Stimulated activated effector memory CD8-positive, alpha-beta T cell treated with anti-CD3 and anti-CD28 coated beads, Interleukin-12 subunit alpha, Interleukin-12 subunit beta, amount 100 ng/mL, for 72 hours (primary cell): Measurements from ENCODE around the gene BABAM2.
A peak's percentile ranks its signal among the peaks of the same experiment; 100 is the strongest.
"Not testable (repeated sequence)": the region's sequence is repeated elsewhere in the genome, so short reads cannot be mapped to it uniquely, and the experiment has no call there.

Source experiments
- ATAC-seq: fragments of 150-1000 bp; cut with Tn5 transposase; 2 replicates; pipeline ENCODE4 v1.10.0; 2021
- DNase-seq, 2 donors: peaks; one replicate each; pipeline ENCODE4 v3.0.0; 2021 to 2022; ENCODE audit warnings: low spot score in 2 of 2
- H3K27ac Mint-ChIP-seq: one replicate; pipeline ENCODE4 v1.8.0; 2022; ENCODE audit warnings: mild to moderate bottlenecking, mixed read lengths
- H3K36me3 Mint-ChIP-seq: one replicate; pipeline ENCODE4 v1.8.0; 2022; ENCODE audit warnings: mild to moderate bottlenecking, mixed read lengths
- H3K4me1 Mint-ChIP-seq: one replicate; pipeline ENCODE4 v1.8.0; 2022; ENCODE audit warnings: mixed read lengths
- H3K4me3 Mint-ChIP-seq: one replicate; pipeline ENCODE4 v1.8.0; 2022; ENCODE audit warnings: mild to moderate bottlenecking, mixed read lengths
- H3K9me3 Mint-ChIP-seq: one replicate; pipeline ENCODE4 v1.8.0; 2022; ENCODE audit warnings: mixed read lengths

The BABAM2 gene

GRCh38 chr2:27866237-27866636, 24.3 kb upstream of the BABAM2 start:
- Mint-ChIP-seq H3K9me3 (no peaks in the 10 kb centered on the region), H3K4me3 (no peak overlapping the region), H3K4me1 (peaks cover 3% of the 10 kb centered on the region), H3K36me3 (peaks cover 7% of the 10 kb centered on the region), H3K27ac (no peak overlapping the region)
- ATAC-seq (no peak), DNase-seq (no peak)

GRCh38 chr2:27869763-27870162, 20.8 kb upstream of the BABAM2 start:
- no peak overlapping the region for H3K27ac Mint-ChIP-seq

GRCh38 chr2:27870724-27871123, 19.8 kb upstream of the BABAM2 start:
- no peak overlapping the region for H3K4me3 Mint-ChIP-seq
- H3K4me1 Mint-ChIP-seq, result no peaks in the 10 kb centered on the region
- peaks cover 7% of the 10 kb centered on the region for H3K36me3 Mint-ChIP-seq
- DNase-seq (no peak), ATAC-seq (no peak)
- H3K27ac Mint-ChIP-seq, result no peak overlapping the region
- H3K9me3 Mint-ChIP-seq, result peaks cover 2% of the 10 kb centered on the region

More at GRCh38 chr2:27869763-27870162, 20.8 kb upstream of the BABAM2 start:
- no peak overlapping the region for H3K4me3 Mint-ChIP-seq
- H3K9me3 Mint-ChIP-seq, result no peaks in the 10 kb centered on the region
- ATAC-seq (no peak), DNase-seq (no peak)
- H3K36me3 Mint-ChIP-seq, result peaks cover 7% of the 10 kb centered on the region
- no peaks in the 10 kb centered on the region for H3K4me1 Mint-ChIP-seq

GRCh38 chr2:27871802-27872201, 18.7 kb upstream of the BABAM2 start:
- ATAC-seq (no peak), DNase-seq (no peak)
- no peaks in the 10 kb centered on the region for H3K4me1 Mint-ChIP-seq
- no peak overlapping the region for H3K4me3 Mint-ChIP-seq
- H3K9me3 Mint-ChIP-seq, result peaks cover 4% of the 10 kb centered on the region
- H3K36me3 Mint-ChIP-seq, result peaks cover 7% of the 10 kb centered on the region
- no peak overlapping the region for H3K27ac Mint-ChIP-seq

- DNase-seq, result no peak
- Mint-ChIP-seq H3K4me3 (no peak overlapping the region), H3K36me3 (peaks cover 7% of the 10 kb centered on the region), H3K27ac (no peak overlapping the region), H3K9me3 (peaks cover 4% of the 10 kb centered on the region), H3K4me1 (no peaks in the 10 kb centered on the region)
- ATAC-seq, result no peak
These were observed 17.4 kb upstream of the BABAM2 start for GRCh38 chr2:27873091-27873490.

GRCh38 chr2:27875089-27875881, 15.2 kb upstream of the BABAM2 start:
- Mint-ChIP-seq H3K36me3 (peaks cover 2% of the 10 kb centered on the region), H3K9me3 (peaks cover 4% of the 10 kb centered on the region), H3K4me3 (no peak overlapping the region), H3K27ac (peak overlapping the region; percentile 26), H3K4me1 (no peaks in the 10 kb centered on the region)
- ATAC-seq, result no peak
- no peak for DNase-seq

GRCh38 chr2:27878825-27879224, 11.7 kb upstream of the BABAM2 start:
- DNase-seq (no peak), ATAC-seq (no peak)
- Mint-ChIP-seq H3K36me3 (no peaks in the 10 kb centered on the region), H3K4me1 (no peaks in the 10 kb centered on the region), H3K4me3 (no peak overlapping the region), H3K9me3 (peaks cover 7% of the 10 kb centered on the region), H3K27ac (no peak overlapping the region)

- H3K27ac Mint-ChIP-seq, H3K4me1 Mint-ChIP-seq, H3K36me3 Mint-ChIP-seq, DNase-seq, H3K4me3 Mint-ChIP-seq, H3K9me3 Mint-ChIP-seq, ATAC-seq: not testable (repeated sequence)
These were observed 8.5 kb upstream of the BABAM2 start for GRCh38 chr2:27881815-27882583.

- not testable (repeated sequence) for ATAC-seq, H3K36me3 Mint-ChIP-seq, H3K27ac Mint-ChIP-seq, H3K4me1 Mint-ChIP-seq, H3K4me3 Mint-ChIP-seq, H3K9me3 Mint-ChIP-seq, DNase-seq
These were observed 8.0 kb upstream of the BABAM2 start for GRCh38 chr2:27882584-27882922.

- Mint-ChIP-seq H3K4me1 (peaks cover 24% of the 10 kb centered on the region), H3K36me3 (peaks cover 8% of the 10 kb centered on the region), H3K9me3 (peaks cover 3% of the 10 kb centered on the region), H3K4me3 (no peak overlapping the region), H3K27ac (no peak overlapping the region)
- DNase-seq (no peak), ATAC-seq (no peak)
These were observed 5.9 kb upstream of the BABAM2 start for GRCh38 chr2:27884601-27885000.

GRCh38 chr2:27885234-27885633, 5.3 kb upstream of the BABAM2 start:
- Mint-ChIP-seq H3K36me3 (peaks cover 14% of the 10 kb centered on the region), H3K9me3 (peaks cover 3% of the 10 kb centered on the region), H3K4me1 (peaks cover 30% of the 10 kb centered on the region), H3K4me3 (no peak overlapping the region), H3K27ac (no peak overlapping the region)
- no peak for ATAC-seq
- no peak for DNase-seq

GRCh38 chr2:27885661-27886060, 4.9 kb upstream of the BABAM2 start:
- DNase-seq, result no peak
- no peak for ATAC-seq
- Mint-ChIP-seq H3K4me3 (no peak overlapping the region), H3K4me1 (peaks cover 33% of the 10 kb centered on the region), H3K36me3 (peaks cover 18% of the 10 kb centered on the region), H3K9me3 (no peaks in the 10 kb centered on the region), H3K27ac (no peak overlapping the region)

- ATAC-seq (no peak), DNase-seq (no peak)
- Mint-ChIP-seq H3K9me3 (no peaks in the 10 kb centered on the region), H3K4me1 (peaks cover 38% of the 10 kb centered on the region), H3K36me3 (peaks cover 25% of the 10 kb centered on the region), H3K4me3 (no peak overlapping the region), H3K27ac (no peak overlapping the region)
These were observed 4.2 kb upstream of the BABAM2 start for GRCh38 chr2:27886322-27886721.

- Mint-ChIP-seq H3K4me1 (peaks cover 46% of the 10 kb centered on the region), H3K9me3 (no peaks in the 10 kb centered on the region), H3K27ac (no peak overlapping the region), H3K36me3 (peaks cover 31% of the 10 kb centered on the region), H3K4me3 (peak overlapping the region; percentile 19)
- DNase-seq (no peak), ATAC-seq (no peak)
These were observed 3.4 kb upstream of the BABAM2 start for GRCh38 chr2:27887111-27887510.

- peak overlapping the region; percentile 98 for H3K4me3 Mint-ChIP-seq
- no peaks in the 10 kb centered on the region for H3K9me3 Mint-ChIP-seq
- no peak overlapping the region for H3K27ac Mint-ChIP-seq
- peaks cover 34% of the 10 kb centered on the region for H3K36me3 Mint-ChIP-seq
- H3K4me1 Mint-ChIP-seq, result peaks cover 53% of the 10 kb centered on the region
- DNase-seq, result no peak
- no peak for ATAC-seq
These were observed 2.7 kb upstream of the BABAM2 start for GRCh38 chr2:27887830-27888229.

- H3K36me3 Mint-ChIP-seq, result peaks cover 38% of the 10 kb centered on the region
- no peaks in the 10 kb centered on the region for H3K9me3 Mint-ChIP-seq
- peaks cover 60% of the 10 kb centered on the region for H3K4me1 Mint-ChIP-seq
- ATAC-seq (no peak), DNase-seq (no peak)
- H3K27ac Mint-ChIP-seq, result no peak overlapping the region
- peak overlapping the region; percentile 98 for H3K4me3 Mint-ChIP-seq
These were observed 1.7 kb upstream of the BABAM2 start for GRCh38 chr2:27888790-27889189.
